Activated naive CD4-positive, alpha-beta T cell treated with anti-CD3 and anti-CD28 coated beads, Interleukin-2, amount 10 ng/mL, durations not matched to agents 5 hours and 36 hours (primary cell): ENCODE measurements around the gene CCT5. TPM values are rescaled to one million over a fixed set of nuclear protein-coding genes. Genes with fewer than 3 reads are reported as not detected.

Experiments used
- total RNA-seq, 2 experiments: library from RNA; stranded (reverse); gene quantifications; one replicate each; pipeline ENCODE4 v1.2.3, GENCODE V29; 2021

CCT5 gene
- 100 to 1,000 TPM; 188 to 193 TPM for total RNA-seq

GRCh38 chr5:10249948-10250805, at the start of gene CCT5:
Gene CCT5 (plus strand): TSS chr5:10250280. CDS start chr5:10250341, 61 bp downstream.

GRCh38 chr5:10307206-10308148, 57.4 kb downstream of the CCT5 start, which contains the start of gene CMBL:
Gene CMBL (minus strand): TSS chr5:10307902. CDS start chr5:10290762, 17,140 bp downstream.

Other genes with a start within 250 kb of the CCT5 start
- 10 to 100 TPM; 15.4 to 15.6 TPM for gene ATPSCKMT, start 392 bp upstream of the CCT5 start, total RNA-seq
- 1 to 10 TPM; 2.1 to 2.2 TPM for gene CMBL, start 57.6 kb downstream of the CCT5 start, total RNA-seq
- gene MARCHF6, start 103.4 kb downstream of the CCT5 start, total RNA-seq, result 100 to 1,000 TPM; 106 to 109 TPM
- gene ROPN1L, start 191.6 kb downstream of the CCT5 start, total RNA-seq, result 1 to 10 TPM; 4.2 to 4.6 TPM